ENCODE data around the gene SPATA3. TPM values are rescaled to one million over a fixed set of nuclear protein-coding genes. Genes with fewer than 3 reads are reported as not detected.
"Not testable (repeated sequence)": the region's sequence is repeated elsewhere in the genome, so short reads cannot be mapped to it uniquely, and the experiment has no call there.

SPATA3 gene
- total RNA-seq, 1 donor from 2014 or later, result not detected

DNA sequence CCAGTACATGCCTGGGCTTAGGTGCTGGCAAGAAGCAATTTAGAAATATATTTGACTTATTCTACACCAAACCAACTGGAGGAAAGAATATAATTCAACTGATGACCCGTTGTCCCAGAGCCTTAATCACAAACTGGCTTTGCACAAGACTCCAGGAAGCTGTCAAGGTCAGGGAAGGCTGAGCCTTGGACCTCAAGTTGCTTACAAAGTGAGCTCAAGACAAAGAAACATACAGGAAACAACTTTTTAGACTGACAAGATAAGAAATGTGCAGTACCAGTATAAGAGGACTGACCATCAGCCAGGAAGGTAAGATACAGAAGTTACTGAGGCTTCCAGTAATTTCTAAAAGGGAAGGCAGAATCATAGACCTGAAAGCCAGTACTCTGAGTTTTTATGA, 35.9 kb upstream of the SPATA3 start:
- no peak overlapping the region for H3K27ac Mint-ChIP-seq (ENCODE audit: unreplicated experiment)
- no peaks in the 10 kb centered on the region for H3K27me3 Mint-ChIP-seq (ENCODE audit: low read depth)
- DNase-seq (ENCODE audit: low spot score), result no peak
- TF ChIP-seq, protein P1, sequence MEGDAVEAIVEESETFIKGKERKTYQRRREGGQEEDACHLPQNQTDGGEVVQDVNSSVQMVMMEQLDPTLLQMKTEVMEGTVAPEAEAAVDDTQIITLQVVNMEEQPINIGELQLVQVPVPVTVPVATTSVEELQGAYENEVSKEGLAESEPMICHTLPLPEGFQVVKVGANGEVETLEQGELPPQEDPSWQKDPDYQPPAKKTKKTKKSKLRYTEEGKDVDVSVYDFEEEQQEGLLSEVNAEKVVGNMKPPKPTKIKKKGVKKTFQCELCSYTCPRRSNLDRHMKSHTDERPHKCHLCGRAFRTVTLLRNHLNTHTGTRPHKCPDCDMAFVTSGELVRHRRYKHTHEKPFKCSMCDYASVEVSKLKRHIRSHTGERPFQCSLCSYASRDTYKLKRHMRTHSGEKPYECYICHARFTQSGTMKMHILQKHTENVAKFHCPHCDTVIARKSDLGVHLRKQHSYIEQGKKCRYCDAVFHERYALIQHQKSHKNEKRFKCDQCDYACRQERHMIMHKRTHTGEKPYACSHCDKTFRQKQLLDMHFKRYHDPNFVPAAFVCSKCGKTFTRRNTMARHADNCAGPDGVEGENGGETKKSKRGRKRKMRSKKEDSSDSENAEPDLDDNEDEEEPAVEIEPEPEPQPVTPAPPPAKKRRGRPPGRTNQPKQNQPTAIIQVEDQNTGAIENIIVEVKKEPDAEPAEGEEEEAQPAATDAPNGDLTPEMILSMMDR (IDR thresholded peaks at IDR 0.05), result no peak
- peaks cover 11% of the 10 kb centered on the region for H3K4me1 Mint-ChIP-seq (ENCODE audit: low read depth)
- H3K36me3 Mint-ChIP-seq (ENCODE audit: low read depth), result no peaks in the 10 kb centered on the region
- H3K4me3 Mint-ChIP-seq (ENCODE audit: unreplicated experiment), result no peak overlapping the region
- no peaks in the 10 kb centered on the region for H3K9me3 Mint-ChIP-seq (ENCODE audit: low read depth)

DNA sequence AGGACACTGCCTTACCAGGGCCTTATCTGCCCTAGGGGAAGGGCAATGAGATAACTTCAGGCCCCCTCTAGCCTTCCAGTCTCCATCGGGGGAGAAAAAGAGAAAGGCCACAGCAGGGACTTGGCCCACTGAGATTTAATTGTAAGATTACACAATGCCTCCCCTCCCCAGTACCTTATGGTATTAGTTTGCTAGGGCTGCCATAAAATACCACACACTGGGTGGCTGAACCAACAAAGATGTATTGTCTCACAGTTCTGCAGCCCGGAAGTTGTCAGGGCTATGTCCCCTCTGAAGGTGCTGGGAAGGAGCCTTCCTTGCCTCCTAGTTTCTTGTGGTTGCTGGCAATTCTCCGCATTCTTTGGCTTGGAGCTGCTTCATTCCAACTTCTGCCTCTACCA, 34.8 kb upstream of the SPATA3 start:
- Mint-ChIP-seq H3K4me1 (ENCODE audit: low read depth) (peaks cover 11% of the 10 kb centered on the region), H3K36me3 (ENCODE audit: low read depth) (no peaks in the 10 kb centered on the region)
- no peak for DNase-seq (ENCODE audit: low spot score)

DNA sequence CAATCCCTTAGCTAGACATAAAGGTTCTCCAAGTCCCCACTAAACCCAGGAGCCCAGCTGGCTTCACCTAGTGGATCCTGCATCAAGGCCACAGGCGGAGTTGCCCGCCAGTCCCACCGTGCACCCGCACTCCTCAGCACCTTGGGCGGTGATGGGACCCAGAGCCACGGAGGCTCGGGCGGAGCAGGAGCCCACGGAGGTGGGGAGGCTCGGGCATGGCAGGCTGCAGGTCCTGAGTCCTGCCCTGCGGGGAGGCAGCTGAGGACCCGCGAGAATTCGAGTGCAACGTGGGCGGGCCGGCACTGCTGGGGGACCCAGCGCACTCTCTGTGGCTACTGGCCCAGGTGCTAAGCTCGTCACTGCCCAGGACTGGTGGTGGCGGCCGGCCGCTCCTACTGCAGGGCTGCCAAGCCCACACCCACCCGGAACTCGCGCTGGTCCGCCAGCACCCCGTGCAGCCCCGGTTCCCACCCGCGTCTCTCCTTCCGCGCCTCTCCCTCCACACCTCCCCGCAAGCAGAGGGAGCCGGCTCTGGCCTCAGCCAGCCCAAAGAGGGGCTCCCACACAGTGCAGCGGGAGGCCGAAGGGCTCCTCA, 31.7 kb upstream of the SPATA3 start:
- no peaks in the 10 kb centered on the region for H3K36me3 Mint-ChIP-seq (ENCODE audit: low read depth)
- TF ChIP-seq, protein P1 (IDR thresholded peaks at IDR 0.05), result no peak
- H3K9me3 Mint-ChIP-seq (ENCODE audit: low read depth), result no peaks in the 10 kb centered on the region
- no peak overlapping the region for H3K4me3 Mint-ChIP-seq (ENCODE audit: unreplicated experiment)
- no peak overlapping the region for H3K27ac Mint-ChIP-seq (ENCODE audit: unreplicated experiment)
- no peak for DNase-seq (ENCODE audit: low spot score)
- peaks cover 3% of the 10 kb centered on the region for H3K27me3 Mint-ChIP-seq (ENCODE audit: low read depth)
- H3K4me1 Mint-ChIP-seq (ENCODE audit: low read depth), result no peaks in the 10 kb centered on the region

More for the DNA sequence above, 34.8 kb upstream of the SPATA3 start:
- TF ChIP-seq, protein P1 (IDR thresholded peaks at IDR 0.05), result no peak
- no peak overlapping the region for H3K27ac Mint-ChIP-seq (ENCODE audit: unreplicated experiment)
- no peaks in the 10 kb centered on the region for H3K9me3 Mint-ChIP-seq (ENCODE audit: low read depth)
- H3K4me3 Mint-ChIP-seq (ENCODE audit: unreplicated experiment), result no peak overlapping the region
- H3K27me3 Mint-ChIP-seq (ENCODE audit: low read depth), result peaks cover 3% of the 10 kb centered on the region

DNA sequence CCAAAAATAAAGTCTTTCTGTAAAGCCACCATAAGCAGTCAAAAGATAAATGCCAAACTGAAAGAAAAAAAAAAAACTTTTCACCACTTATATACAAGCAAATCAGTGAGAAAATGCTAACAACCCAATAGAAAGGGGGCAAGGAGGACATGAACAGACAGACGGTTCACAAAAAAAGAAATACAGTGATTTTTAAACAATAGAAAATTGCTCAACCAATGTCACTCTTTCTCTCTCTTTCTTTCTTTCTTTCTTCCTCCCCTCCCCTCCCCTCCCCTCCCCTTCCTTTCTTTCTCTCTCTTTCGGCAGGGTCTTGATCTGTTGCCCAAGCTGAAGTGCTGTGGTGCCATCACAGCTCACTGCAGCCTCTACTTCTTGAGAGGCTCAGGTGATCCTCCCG, 28.8 kb upstream of the SPATA3 start:
- H3K4me3 Mint-ChIP-seq (ENCODE audit: unreplicated experiment), result no peak overlapping the region
- no peak overlapping the region for H3K27ac Mint-ChIP-seq (ENCODE audit: unreplicated experiment)
- H3K9me3 Mint-ChIP-seq (ENCODE audit: low read depth), result no peaks in the 10 kb centered on the region
- no peak for DNase-seq (ENCODE audit: low spot score)
- H3K27me3 Mint-ChIP-seq (ENCODE audit: low read depth), result peaks cover 3% of the 10 kb centered on the region
- TF ChIP-seq, protein P1 (IDR thresholded peaks at IDR 0.05), result no peak
- no peaks in the 10 kb centered on the region for H3K4me1 Mint-ChIP-seq (ENCODE audit: low read depth)
- H3K36me3 Mint-ChIP-seq (ENCODE audit: low read depth), result no peaks in the 10 kb centered on the region

DNA sequence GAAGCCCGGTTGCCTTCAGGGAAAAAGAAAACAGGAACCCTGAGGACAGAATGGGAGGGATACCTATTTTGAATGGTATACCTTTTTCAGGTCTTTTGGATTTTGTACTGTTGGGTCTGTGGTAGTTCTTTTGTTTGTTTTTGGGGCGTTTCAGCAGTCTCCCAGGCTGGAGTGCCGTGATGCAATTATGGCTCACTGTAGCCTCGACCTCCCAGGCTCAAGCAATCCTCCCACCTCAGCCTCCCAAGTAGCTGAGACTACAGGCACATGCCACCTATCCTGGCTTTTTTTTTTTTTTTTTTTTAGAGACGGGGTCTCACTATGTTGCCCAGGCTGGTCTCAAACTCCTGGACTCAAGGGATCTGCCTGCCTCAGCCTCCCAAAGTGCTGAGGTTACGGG, 27.6 kb upstream of the SPATA3 start:
- H3K27ac Mint-ChIP-seq (ENCODE audit: unreplicated experiment); DNase-seq (ENCODE audit: low spot score); H3K36me3 Mint-ChIP-seq (ENCODE audit: low read depth); H3K4me1 Mint-ChIP-seq (ENCODE audit: low read depth); H3K27me3 Mint-ChIP-seq (ENCODE audit: low read depth); H3K9me3 Mint-ChIP-seq (ENCODE audit: low read depth); H3K4me3 Mint-ChIP-seq (ENCODE audit: unreplicated experiment): not testable (repeated sequence)
